Erythroblast (primary cell): ENCODE measurements around the gene DDX31.

Source experiments
- DNase-seq, 2 experiments: peaks; one replicate each; lab custom pipeline; 2025; lab: John Stamatoyannopoulos, UW
- GATA1 ChIP-seq: IDR thresholded peaks from 2 replicates; pipeline ENCODE4 v1.6.1; 2011; ENCODE audit warnings: low read depth, mild to moderate bottlenecking, control low read depth, low read length, moderate library complexity
- POLR2A ChIP-seq: IDR thresholded peaks from 2 replicates; pipeline ENCODE4 v1.6.1; 2011; ENCODE audit warnings: mild to moderate bottlenecking, low read length

DDX31 gene

DNA sequence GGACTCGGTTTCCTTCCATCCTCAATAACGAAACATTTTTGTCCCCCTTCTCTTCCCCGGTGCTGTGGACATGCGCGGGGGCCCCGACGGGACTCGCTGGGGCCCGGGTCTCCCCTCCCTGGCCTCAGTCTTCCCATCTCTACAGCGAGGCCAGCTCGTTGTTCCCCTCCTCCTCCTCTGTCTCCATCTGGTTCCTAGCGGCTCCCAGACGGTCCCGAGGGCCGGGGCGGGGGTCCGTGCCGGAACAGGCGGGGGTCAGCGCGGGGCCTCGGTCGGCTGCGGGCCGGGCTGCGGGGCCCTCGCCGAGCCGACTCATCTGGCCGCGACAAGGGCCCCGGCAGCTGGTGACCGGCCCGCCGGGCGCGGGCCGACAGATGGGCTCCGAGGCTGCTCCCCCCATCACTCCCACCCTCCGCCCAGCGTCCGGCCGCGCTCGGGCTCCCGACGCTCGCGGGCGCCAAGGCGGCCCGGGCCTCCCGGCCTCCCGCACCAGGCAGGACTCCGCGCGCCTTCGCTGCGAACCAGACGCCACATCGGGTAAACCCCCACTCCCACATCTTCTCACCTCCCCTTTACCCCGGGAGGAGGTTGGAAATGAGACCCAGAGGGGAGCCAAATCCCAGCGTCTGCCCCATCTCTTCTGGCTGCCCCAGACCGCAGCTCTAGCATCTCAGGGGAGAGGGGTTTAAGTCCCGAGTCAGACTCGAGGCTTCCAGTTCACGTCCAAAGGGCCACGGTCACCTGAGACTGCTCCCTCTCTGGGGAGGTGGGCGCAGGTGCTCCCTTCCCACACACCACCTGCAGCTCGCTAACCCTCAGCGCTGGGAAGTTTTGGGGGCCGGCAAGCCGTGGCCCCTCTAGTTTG lies 79.2 kb downstream of the DDX31 start:
- no peak for DNase-seq
- TF ChIP-seq POLR2A (no peak), GATA1 (no peak)

GRCh38 chr9:132590037-132590317 lies 79.8 kb downstream of the DDX31 start:
- DNase-seq = no peak
- TF ChIP-seq GATA1 = no peak
- TF ChIP-seq POLR2A = no peak

- no peak for DNase-seq
- no peak for TF ChIP-seq POLR2A
- no peak for TF ChIP-seq GATA1
Observed at GRCh38 chr9:132589148-132590036, 80.4 kb downstream of the DDX31 start.

DNA sequence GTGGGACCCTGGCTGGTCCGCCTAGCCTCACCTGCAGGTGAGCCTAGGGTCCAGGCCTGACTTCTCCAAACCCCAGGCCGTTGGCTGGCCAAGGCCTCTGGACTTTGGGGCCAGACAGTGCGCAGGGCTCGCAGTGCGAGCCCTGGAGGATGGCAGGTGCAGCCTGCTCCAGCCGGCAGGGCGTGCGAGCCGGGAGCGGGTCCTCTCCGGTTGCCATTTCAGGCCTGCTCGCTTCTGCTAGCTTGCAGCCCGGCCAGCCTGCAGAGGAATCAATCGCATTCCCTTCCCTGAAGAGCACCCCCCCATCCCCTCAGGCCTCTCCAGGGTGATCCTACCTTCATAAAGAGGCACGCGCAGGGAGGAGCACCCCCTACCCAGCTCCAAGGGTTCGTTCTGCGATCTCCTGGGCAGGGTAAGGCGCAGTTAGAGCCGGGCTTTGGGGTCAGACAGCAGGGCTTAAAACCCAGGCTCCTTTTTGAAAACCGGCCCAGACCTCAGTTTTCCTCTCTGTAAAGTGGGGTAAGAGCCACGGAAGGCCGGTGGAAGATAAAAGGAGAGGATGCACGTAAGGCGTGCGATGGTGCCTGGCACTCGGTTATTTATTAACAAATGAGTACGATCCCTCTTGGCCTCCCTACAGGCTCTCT lies 81.2 kb downstream of the DDX31 start:
- DNase-seq = no peak
- TF ChIP-seq POLR2A = no peak
- TF ChIP-seq GATA1 = no peak

DNA sequence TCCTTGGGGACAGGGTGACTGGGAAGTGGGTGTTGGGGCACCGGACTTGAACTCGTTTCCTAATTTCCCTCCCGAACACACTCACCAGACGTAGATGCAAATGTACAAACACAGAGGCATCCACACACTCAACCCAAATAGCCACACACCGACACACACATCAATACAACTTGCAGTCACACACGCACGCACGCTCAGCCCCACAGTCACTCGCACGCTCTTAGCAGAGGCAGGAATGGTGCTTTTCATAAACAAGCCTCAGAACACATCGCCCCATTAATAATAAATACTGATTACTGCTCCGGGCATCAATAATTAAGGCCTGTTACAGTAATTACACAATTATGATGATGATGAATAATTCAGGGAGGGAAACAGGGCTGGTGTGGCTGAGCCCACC lies 81.7 kb downstream of the DDX31 start:
- DNase-seq = no peak
- TF ChIP-seq GATA1 (no peak), POLR2A (no peak)

GRCh38 chr9:132587592-132587955 lies 82.2 kb downstream of the DDX31 start:
- no peak for DNase-seq

DNA sequence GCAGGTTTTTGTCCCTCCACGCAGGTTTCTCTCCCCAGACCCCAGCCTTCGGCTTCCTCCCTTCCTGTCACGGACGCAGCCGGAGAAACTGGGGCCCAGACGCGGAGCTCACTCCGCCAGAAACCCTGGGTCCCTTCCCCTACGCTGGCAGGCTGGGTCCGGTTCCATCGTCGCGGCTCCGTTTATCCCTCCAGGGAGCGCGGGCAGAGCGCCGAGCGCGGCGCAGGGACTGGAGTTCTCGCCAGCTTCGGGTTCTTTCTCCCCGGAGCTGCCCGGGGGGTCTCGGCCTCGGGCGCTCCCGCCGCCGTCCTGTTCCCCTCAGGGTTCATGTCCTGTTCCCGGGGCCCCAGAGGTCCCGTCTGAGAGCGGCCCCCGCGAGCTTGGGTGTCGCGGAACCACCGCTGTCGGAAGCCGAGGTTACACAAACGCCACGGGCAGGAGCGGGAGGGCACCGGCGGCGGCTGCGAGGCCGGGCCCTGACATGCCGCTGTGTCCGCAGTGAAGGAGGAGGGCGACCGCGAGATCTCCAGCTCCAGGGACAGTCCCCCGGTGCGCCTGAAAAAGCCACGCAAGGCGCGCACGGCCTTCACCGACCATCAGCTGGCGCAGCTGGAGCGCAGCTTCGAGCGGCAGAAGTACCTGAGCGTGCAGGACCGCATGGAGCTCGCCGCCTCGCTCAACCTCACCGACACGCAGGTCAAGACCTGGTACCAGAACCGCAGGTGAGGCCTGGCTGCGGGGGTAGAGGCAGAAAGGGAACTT lies 82.8 kb downstream of the DDX31 start:
- TF ChIP-seq POLR2A = no peak
- no peak for TF ChIP-seq GATA1
- DNase-seq = no peak

More at GRCh38 chr9:132587592-132587955, 82.2 kb downstream of the DDX31 start:
- no peak for TF ChIP-seq GATA1
- TF ChIP-seq POLR2A = no peak

GRCh38 chr9:132585954-132586829 lies 83.6 kb downstream of the DDX31 start:
- no peak for DNase-seq
- TF ChIP-seq GATA1 (no peak), POLR2A (no peak)

DNA sequence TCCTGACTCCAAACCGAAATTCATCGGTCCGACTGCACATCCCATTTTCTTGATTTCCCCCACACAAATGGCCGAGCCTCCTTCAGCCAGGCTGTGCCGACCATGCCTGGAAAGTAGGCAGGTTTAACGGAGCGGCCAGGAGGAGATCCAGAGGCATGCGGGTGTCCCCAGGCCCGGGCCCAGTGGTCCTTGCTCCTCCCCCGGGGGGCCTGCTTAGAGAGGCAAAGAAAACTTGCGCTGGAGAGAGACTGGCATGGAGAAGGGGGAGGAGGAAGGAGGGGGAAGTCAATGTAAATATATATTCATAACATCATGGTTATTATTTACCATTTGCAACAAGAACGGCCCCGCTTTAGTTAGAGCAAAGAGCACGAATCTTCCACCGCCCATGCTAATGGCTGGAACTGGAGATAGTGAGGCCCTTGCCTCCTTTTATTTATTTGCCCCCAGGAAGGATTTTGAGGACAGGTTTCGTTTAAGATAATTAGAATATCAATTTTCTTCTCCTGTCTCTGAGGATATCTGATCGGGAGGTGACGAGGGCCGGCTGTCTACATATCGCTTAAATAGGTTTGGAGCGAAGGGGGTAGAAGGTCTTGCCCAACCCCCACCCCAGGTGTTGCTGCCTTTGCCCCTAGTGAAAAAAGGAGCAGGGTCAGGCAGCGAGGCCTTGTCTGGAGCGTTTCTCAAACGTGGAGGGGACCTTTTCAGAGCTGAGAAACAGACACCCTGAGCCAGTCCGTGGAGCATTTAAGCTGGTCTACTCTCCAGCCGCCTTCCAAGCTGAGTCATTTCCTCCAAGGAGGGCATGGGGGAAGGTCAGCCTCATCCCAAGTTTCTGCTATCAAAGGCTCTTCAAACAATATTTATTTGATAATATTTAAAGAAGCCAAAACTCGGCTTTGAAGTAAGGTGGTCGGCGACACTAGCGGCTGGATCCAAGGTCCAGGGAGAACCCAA lies 84.9 kb downstream of the DDX31 start:
- no peak for TF ChIP-seq POLR2A
- TF ChIP-seq GATA1 = no peak
- no peak for DNase-seq

DNA sequence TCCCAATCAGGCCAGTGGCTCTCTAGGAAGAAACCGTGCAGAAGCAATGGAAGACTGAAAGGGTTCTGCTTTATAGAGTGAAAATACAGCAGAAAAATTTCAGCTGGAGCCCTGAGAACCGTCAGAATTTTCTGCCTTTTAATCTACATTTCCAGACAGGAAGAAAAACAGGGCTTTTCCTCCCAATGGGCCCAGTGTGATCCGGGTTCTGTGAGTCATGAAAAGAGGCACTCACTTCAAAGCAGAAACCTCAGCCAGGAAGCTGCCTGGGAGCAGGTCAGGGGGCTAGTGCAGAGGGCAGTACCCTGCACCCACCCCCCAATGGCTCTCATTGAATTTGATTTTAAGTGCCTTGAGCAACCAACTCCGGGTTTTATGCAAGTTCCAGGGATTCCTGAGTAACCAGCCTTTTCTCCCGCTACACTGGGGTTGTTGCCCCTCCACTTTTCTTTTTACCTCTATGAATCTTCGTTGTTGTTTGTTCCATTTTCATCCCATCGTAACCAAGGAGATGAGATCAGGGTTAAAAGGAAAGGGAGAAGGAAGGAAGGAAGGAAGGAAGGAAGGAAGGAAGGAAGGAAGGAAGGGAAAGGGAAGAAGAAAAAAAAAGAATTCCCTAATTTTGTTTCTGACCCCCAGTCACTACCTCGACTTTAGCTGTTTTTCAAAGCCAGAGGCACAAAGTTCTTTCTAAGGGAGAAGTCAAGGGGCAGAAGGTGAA lies 86.0 kb downstream of the DDX31 start:
- no peak for TF ChIP-seq POLR2A
- no peak for TF ChIP-seq GATA1
- no peak for DNase-seq

DNA sequence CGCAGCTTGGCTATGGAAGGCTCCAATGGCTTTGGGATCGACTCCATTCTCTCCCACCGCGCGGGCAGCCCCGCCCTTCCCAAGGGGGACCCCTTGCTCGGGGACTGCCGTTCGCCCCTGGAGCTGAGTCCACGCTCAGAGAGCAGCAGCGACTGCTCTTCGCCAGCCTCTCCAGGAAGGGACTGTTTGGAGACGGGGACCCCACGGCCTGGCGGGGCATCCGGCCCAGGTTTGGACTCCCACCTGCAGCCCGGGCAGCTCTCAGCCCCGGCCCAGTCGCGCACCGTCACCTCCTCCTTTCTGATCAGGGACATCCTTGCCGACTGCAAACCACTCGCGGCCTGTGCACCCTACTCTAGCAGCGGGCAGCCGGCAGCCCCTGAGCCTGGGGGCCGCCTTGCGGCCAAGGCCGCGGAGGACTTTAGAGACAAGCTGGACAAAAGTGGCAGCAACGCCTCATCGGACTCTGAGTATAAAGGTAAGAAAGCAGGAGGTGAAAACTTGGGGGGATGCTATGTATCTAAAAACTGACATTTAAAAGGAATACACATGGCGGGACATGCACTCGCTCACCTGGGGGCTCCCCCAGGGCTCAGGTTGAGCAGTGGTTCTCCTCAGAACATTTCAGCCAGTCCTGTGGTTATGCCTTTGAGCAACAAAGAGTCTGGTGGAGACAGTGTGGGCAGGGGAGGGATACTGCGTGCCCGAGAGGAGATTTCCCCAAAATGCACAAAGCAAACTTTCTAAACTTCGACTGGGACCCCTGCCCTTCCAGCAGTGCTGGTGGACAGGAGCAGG lies 86.8 kb downstream of the DDX31 start:
- TF ChIP-seq POLR2A (no peak), GATA1 (no peak)
- no peak for DNase-seq
